HUES6 (cell line): Measurements from ENCODE around the gene PDLIM7.

Source experiments
- H3K27ac ChIP-seq: 2 replicates; pipeline ENCODE4 v1.7.0; 2013; ENCODE audit warnings: low read depth, mild to moderate bottlenecking, low read length, inconsistent platforms
- H3K27me3 ChIP-seq: 2 replicates; pipeline ENCODE4 v1.6.1; 2013; ENCODE audit warnings: low read length; ENCODE audit not compliant: control insufficient read depth, insufficient read depth
- H3K36me3 ChIP-seq: 2 replicates; pipeline ENCODE4 v1.6.1; 2013; ENCODE audit warnings: low read length; ENCODE audit not compliant: control insufficient read depth, insufficient read depth
- H3K4me1 ChIP-seq: 2 replicates; pipeline ENCODE4 v1.6.1; 2013; ENCODE audit warnings: low read length; ENCODE audit not compliant: control insufficient read depth, insufficient read depth
- H3K4me3 ChIP-seq: 2 replicates; pipeline ENCODE4 v1.5.1; 2013; ENCODE audit warnings: low read depth, low read length
- H3K9ac ChIP-seq: one replicate; pipeline ENCODE4 v1.6.1; 2013; ENCODE audit warnings: mild to moderate bottlenecking, low read length
- H3K9me3 ChIP-seq: 2 replicates; pipeline ENCODE4 v1.6.1; 2013; ENCODE audit warnings: low read depth, low read length; ENCODE audit not compliant: control insufficient read depth, insufficient read depth

PDLIM7 gene

DNA sequence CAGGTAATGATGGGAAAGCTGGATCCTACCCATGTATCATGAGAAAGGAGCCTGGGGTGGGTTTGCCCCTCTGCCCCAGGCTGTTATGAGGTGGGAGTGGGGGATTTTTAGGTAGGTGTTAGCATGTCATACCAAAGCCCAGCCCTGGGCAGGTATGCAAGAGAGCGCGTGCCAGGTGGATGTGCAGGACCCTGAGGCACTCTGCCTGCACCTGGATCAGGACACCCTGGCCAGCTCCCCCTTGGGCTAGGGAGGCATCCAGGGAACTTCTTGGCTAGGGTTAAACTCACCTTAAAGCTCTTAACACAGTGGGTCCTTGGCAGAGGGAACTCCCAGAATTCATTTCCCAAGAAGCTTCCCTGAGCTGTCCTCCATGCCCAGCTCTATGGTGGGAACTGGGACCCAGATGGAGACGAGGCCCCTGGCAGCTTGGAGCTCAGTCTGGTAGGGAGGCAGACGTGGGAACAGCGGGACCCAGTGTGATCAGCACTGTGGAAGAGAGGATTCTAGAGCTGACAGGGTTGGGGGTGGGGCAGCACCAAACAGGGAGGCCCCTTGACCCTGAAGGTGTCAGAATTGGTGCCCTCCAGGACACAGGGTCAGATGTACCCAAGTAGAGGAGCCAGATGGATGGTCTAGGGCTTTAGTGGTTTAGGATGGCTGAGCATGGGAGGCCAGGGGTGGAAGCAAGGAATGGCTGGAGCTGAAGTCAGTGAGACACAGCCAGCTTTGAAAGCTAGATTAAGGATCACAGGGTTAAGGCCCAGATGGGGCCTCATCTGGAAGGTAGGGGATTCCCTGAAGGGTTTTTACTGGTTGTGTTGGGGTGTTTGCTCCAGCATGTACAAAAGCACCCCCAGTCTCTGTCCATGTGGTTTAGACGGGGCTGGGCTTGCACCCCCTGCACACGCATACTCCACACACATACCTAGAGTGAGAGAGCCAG lies 53.0 kb downstream of the PDLIM7 start:
- H3K4me1 ChIP-seq, result peaks cover 38% of the 10 kb centered on the region
- H3K9me3 ChIP-seq, result no peaks in the 10 kb centered on the region
- no peak overlapping the region for H3K9ac ChIP-seq
- H3K36me3 ChIP-seq, result peaks cover 20% of the 10 kb centered on the region; the same call in 1 of the 2 replicates
- peaks cover 11% of the 10 kb centered on the region for H3K27me3 ChIP-seq
- H3K27ac ChIP-seq, result no peak overlapping the region
- no peak overlapping the region for H3K4me3 ChIP-seq

DNA sequence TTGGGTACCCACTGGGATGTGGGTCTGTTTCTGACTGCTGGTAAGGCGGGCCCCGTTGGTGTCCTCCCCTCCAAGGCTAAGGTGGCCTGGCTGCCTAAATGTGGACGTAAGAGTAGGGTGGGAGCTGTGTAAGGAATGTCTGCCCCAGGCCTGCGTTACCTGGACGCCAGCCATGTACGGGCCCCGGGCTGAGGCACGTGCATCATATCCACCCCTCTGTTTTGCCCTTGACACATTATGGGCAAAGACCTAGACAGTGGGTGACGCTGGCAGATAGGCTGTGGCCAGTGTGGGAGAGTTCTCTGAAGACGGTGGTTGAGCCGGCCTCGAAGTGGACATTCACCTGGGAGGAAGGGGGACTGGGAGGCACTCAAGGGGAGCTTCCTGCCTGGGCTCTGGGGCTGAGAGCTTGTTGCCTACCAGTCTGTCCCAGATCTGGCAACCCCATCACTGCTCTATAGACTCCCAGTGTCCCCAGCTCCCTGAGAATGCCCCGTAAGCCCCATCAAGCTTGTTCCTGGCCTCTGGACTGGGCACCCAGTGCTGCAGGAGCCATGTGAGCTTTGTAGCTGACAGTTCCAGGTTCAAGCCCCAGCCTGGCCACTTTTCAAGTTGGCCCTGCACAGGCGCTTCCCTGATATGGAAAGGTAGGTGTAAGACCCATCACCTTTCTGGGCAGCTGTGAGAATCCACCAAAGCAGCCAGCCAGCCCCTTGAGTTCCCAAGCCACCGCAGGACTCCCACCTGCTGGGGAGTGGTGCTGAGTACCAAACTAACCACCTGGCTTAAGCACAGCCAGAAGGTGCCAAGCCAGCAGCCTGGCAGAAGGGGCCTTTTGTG lies 54.0 kb downstream of the PDLIM7 start:
- no peaks in the 10 kb centered on the region for H3K9me3 ChIP-seq
- H3K27ac ChIP-seq, result no peak overlapping the region
- H3K4me3 ChIP-seq, result no peak overlapping the region
- H3K4me1 ChIP-seq, result peaks cover 33% of the 10 kb centered on the region
- H3K9ac ChIP-seq, result no peak overlapping the region
- H3K27me3 ChIP-seq, result peaks cover 11% of the 10 kb centered on the region
- peaks cover 26% of the 10 kb centered on the region for H3K36me3 ChIP-seq

DNA sequence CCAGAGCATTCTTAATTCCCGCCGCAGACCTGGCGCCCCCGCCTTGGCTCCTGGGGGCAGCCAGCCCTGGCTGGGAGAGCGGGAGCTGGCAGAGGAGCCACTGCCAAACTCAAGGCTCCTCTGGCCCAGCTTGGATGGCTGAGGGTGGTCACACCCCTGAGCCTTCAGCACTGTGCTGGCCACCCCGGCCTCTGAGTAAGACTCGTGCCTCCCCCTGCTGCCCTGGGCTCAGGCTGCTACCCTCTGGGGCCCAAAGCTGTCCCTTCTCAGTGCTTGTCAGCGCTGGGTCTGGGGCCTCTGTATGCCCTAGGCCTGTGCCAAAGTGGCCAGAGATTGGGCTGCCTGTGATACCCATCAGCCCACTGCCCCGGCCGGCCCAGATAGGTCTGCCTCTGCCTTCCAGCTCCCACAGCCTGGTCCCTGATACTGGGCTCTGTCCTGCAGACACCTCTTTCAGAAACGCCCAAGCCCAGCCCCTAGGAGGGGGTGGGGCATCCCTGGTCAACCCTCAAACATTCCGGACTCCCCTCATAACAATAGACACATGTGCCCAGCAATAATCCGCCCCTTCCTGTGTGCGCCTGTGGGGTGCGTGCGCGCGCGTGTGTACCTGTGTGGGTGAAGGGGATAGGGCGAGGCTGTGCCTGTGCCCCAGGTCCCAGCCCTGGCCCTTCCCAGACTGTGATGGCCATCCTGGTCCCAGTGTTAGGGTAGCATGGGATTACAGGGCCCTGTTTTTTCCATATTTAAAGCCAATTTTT lies 55.2 kb downstream of the PDLIM7 start:
- no peaks in the 10 kb centered on the region for H3K9me3 ChIP-seq
- no peak overlapping the region for H3K9ac ChIP-seq
- no peak overlapping the region for H3K27ac ChIP-seq
- H3K27me3 ChIP-seq, result peaks cover 11% of the 10 kb centered on the region
- no peak overlapping the region for H3K4me3 ChIP-seq
- H3K36me3 ChIP-seq, result peaks cover 37% of the 10 kb centered on the region
- peaks cover 24% of the 10 kb centered on the region for H3K4me1 ChIP-seq

DNA sequence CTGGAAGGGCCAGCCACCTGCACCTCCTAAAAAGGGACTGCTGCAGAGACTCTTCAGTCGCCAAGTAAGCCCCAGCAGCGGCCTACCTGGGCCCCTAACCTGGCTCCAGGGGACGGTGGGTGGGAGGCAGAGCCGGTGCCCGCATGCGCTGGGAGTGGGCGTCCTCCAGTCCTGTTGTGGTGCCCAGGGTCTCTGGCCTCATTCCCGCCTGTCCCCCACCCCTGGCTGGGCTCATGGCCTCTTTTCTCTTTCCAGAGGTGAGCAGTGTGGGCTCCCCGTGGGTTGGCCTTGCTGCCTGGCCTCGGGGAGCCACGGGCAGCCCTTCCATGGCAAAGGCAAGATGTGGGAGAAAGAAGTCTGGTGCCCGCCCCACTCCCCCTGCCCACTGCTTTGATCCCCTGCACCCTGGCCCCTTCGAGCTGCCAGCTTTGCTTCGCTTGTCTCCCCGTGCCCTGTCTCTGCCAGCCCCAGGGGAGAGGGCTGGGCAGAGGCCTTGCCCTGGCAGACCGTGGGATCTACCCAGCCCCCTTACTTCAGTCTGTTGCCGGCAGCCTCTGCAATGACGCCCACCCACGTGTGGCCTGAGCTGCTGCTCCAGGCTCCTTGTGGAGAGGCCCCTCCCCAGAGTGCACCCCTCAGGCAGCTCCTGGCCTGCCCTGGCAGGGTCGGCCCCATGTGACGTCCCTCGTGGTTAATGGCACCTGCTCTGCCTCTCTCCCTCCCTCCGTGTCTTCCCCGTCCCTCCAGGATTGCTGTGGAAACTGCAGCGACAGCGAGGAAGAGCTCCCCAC lies 56.2 kb downstream of the PDLIM7 start:
- Histone ChIP-seq H3K9ac (no peak overlapping the region), H3K27ac (no peak overlapping the region), H3K36me3 (peaks cover 46% of the 10 kb centered on the region)

DNA sequence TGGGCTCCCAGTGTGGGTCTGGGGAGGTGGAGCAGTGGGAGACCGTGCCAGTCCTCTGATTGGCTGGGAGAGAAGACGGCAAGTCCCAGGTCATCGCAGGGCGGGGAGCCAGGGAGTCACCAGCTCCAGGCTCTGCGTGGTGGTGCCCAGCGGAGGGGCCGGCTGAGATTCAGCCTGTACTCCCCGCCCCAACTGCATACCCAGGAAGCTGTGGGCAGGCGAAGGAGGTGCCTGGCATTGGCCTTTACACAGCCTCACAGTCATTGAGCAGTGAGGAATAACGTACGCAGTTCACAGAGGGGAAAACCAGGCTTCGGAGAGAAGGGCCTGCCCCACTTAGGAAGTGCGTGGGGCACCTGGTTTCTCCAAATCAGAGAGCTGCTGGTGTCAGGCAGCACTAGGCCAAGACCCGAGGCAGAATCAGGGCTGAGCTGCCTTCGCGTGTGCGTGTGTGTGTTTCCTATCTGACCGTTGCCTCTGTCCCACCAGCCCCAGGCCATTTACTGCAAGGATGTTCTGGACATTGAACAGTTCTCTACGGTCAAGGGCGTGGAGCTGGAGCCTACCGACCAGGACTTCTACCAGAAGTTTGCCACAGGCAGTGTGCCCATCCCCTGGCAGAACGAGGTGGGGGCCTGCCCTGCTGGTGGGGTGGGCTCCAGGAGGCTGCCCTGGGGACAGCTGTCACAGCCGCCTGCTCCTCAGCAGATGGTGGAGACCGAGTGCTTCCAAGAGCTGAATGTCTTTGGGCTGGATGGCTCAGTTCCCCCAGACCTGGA lies 57.0 kb downstream of the PDLIM7 start:
- Histone ChIP-seq H3K9ac (peak overlapping the region; percentile 7), H3K36me3 (peaks cover 54% of the 10 kb centered on the region), H3K27ac (no peak overlapping the region), H3K4me1 (peaks cover 17% of the 10 kb centered on the region), H3K4me3 (no peak overlapping the region), H3K9me3 (no peaks in the 10 kb centered on the region), H3K27me3 (peaks cover 4% of the 10 kb centered on the region)

More for the DNA sequence above, 56.2 kb downstream of the PDLIM7 start:
- H3K4me1 ChIP-seq, result peaks cover 23% of the 10 kb centered on the region
- no peaks in the 10 kb centered on the region for H3K9me3 ChIP-seq
- H3K27me3 ChIP-seq, result peaks cover 10% of the 10 kb centered on the region
- no peak overlapping the region for H3K4me3 ChIP-seq

DNA sequence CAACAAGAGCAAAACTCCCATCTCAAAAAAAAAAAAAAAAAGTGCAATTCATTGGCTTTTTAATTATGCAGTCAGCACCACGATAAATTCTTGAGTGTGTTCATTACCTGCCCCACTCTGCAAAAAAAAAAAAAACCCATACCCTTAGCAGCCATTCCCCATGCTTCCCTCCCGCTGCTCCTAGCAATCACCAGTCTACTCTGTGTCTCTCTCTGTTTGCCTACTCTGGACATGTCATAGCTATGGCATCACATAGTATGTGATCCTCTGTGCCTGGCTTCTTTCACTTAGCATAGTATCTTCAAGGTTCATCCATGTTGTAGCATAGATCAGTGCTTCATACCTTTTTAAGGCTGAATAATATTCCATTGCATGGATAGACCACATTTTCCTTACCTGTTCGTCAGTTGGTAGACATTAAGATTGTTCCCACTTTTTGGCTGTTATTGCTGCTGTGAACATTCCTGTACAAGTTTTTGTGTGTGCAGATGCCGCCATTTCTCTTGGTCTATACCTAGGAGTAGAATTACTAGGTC lies 57.8 kb downstream of the PDLIM7 start:
- no peak overlapping the region for H3K9ac ChIP-seq

DNA sequence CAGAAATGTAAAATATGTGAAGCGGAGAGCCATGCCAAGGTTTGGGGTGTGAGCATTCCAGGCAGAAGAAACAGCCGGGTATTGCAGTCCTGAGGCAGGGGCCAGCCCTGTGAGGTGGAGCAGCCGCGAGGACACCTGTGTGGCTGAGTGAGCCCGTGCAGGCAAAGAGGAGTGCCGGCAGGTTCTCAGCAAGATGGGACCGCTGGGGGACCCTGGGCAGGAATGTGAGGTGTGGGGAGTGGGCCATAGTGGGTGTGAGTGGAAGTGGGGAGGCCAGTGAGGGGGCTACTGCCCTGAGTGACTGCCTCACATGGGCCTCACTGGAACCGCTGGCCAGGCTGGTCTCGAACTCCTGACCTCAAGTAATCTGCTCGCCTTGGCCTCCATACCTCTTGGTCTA lies 58.9 kb downstream of the PDLIM7 start:
- peaks cover 72% of the 10 kb centered on the region for H3K36me3 ChIP-seq
- H3K4me3 ChIP-seq, result no peak overlapping the region

More for the DNA sequence above, 57.8 kb downstream of the PDLIM7 start:
- Histone ChIP-seq H3K9me3 (no peaks in the 10 kb centered on the region), H3K27ac (no peak overlapping the region), H3K4me3 (no peak overlapping the region), H3K36me3 (peaks cover 62% of the 10 kb centered on the region), H3K4me1 (peaks cover 11% of the 10 kb centered on the region), H3K27me3 (no peaks in the 10 kb centered on the region)

DNA sequence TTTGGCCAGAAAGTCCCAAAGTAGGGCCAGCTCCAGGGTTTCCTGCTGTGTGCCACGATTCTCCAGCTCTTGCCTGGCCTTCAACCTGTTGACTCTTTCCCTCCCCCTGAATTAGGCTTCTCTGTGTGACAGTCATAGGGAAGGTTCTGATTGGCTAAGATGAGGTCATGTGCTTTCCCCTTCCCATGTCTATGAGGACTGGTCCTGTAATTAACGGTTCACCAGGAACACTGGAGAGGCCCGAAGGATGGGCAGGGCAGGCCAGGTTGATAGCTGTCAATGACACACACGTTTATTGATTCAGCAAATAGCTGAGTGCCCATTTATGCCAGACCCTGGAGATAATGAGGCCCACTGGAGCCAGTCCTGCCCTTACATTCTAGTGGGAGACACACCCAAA lies 59.8 kb downstream of the PDLIM7 start:
- no peak overlapping the region for H3K4me3 ChIP-seq
- peaks cover 6% of the 10 kb centered on the region; the same call in 1 of the 2 replicates for H3K4me1 ChIP-seq
- no peak overlapping the region for H3K9ac ChIP-seq
- peaks cover 81% of the 10 kb centered on the region for H3K36me3 ChIP-seq
- no peaks in the 10 kb centered on the region for H3K9me3 ChIP-seq
- no peaks in the 10 kb centered on the region for H3K27me3 ChIP-seq
- no peak overlapping the region for H3K27ac ChIP-seq

More for the DNA sequence above, 58.9 kb downstream of the PDLIM7 start:
- Histone ChIP-seq H3K9me3 (no peaks in the 10 kb centered on the region), H3K4me1 (peaks cover 6% of the 10 kb centered on the region; the same call in 1 of the 2 replicates), H3K9ac (no peak overlapping the region), H3K27me3 (no peaks in the 10 kb centered on the region), H3K27ac (no peak overlapping the region)

DNA sequence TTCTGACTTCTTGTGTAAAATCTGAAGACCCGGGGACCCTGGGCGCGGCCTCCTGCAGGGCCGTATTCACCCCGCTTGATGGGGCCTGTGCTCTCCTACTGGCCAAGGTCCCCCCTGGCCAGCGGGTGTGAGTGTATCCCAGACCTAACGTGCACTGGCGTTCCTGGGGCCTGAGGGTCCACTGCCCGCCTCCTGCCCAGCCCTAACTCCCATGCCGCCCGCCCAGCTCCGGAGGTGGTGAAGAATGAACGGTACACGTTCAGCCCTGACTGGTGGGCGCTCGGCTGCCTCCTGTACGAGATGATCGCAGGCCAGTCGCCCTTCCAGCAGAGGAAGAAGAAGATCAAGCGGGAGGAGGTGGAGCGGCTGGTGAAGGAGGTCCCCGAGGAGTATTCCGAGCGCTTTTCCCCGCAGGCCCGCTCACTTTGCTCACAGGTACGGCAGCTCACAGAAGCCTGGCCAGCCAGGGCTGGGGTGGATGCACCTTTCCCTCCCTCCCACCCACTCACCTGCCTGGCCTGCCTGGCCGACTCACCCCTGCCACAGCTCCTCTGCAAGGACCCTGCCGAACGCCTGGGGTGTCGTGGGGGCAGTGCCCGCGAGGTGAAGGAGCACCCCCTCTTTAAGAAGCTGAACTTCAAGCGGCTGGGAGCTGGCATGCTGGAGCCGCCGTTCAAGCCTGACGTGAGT lies 61.4 kb downstream of the PDLIM7 start:
- no peak overlapping the region for H3K27ac ChIP-seq
- peaks cover 85% of the 10 kb centered on the region for H3K36me3 ChIP-seq
- H3K27me3 ChIP-seq, result no peaks in the 10 kb centered on the region
- no peaks in the 10 kb centered on the region for H3K9me3 ChIP-seq
- H3K4me1 ChIP-seq, result peaks cover 6% of the 10 kb centered on the region; the same call in 1 of the 2 replicates
- no peak overlapping the region for H3K4me3 ChIP-seq
- no peak overlapping the region for H3K9ac ChIP-seq
